ENCODE results near the gene ENPP6.

ENPP6 gene

GRCh38 chr4:184062769-184063168 is 154.9 kb downstream of the ENPP6 start:
- Histone ChIP-seq H3K27me3 (replicated peaks) (no peaks in the 10 kb centered on the region), H3K36me3 (replicated peaks) (no peaks in the 10 kb centered on the region), H3K27ac (no peak overlapping the region), H3K4me3 (ENCODE audit: low read depth, low read length) (no peak overlapping the region)
- no peak for DNase-seq
- no peak for TF ChIP-seq CTCF (IDR thresholded peaks at IDR 0.05; ENCODE audit: low read depth, low read length, missing control alignments)
- in situ Hi-C loops (cut with HindIII; ENCODE audit: low pct_ligation_motif_present, low sequenced_read_pairs), result no loop called here

- Histone ChIP-seq H3K36me3 (replicated peaks) (no peaks in the 10 kb centered on the region), H3K27me3 (replicated peaks) (no peaks in the 10 kb centered on the region), H3K4me3 (ENCODE audit: low read depth, low read length) (no peak overlapping the region), H3K27ac (no peak overlapping the region)
- TF ChIP-seq CTCF (IDR thresholded peaks at IDR 0.05; ENCODE audit: low read depth, low read length, missing control alignments), result no peak
- DNase-seq, result no peak
- in situ Hi-C loops (cut with HindIII; ENCODE audit: low pct_ligation_motif_present, low sequenced_read_pairs), result no loop called here
Measured at GRCh38 chr4:184061582-184061981, 156.1 kb downstream of the ENPP6 start.

GRCh38 chr4:184059099-184059498 is 158.6 kb downstream of the ENPP6 start:
- Histone ChIP-seq H3K4me3 (ENCODE audit: low read depth, low read length) (no peak overlapping the region), H3K36me3 (replicated peaks) (no peaks in the 10 kb centered on the region), H3K27ac (no peak overlapping the region), H3K27me3 (replicated peaks) (no peaks in the 10 kb centered on the region)
- TF ChIP-seq CTCF (IDR thresholded peaks at IDR 0.05; ENCODE audit: low read depth, low read length, missing control alignments), result no peak
- in situ Hi-C loops (cut with HindIII; ENCODE audit: low pct_ligation_motif_present, low sequenced_read_pairs), result no loop called here
- DNase-seq, result no peak

GRCh38 chr4:184058026-184058425 is 159.6 kb downstream of the ENPP6 start:
- H3K36me3 ChIP-seq (replicated peaks), result no peaks in the 10 kb centered on the region
- H3K4me3 ChIP-seq (ENCODE audit: low read depth, low read length), result no peak overlapping the region
- in situ Hi-C loops (cut with HindIII; ENCODE audit: low pct_ligation_motif_present, low sequenced_read_pairs), result no loop called here
- no peak for TF ChIP-seq CTCF (IDR thresholded peaks at IDR 0.05; ENCODE audit: low read depth, low read length, missing control alignments)
- no peak for DNase-seq
- no peak overlapping the region for H3K27ac ChIP-seq
- H3K27me3 ChIP-seq (replicated peaks), result no peaks in the 10 kb centered on the region

GRCh38 chr4:184056877-184057276 is 160.8 kb downstream of the ENPP6 start:
- no peak for DNase-seq
- Histone ChIP-seq H3K4me3 (ENCODE audit: low read depth, low read length) (no peak overlapping the region), H3K36me3 (replicated peaks) (no peaks in the 10 kb centered on the region), H3K27ac (no peak overlapping the region), H3K27me3 (replicated peaks) (no peaks in the 10 kb centered on the region)
- in situ Hi-C loops (cut with HindIII; ENCODE audit: low pct_ligation_motif_present, low sequenced_read_pairs), result no loop called here
- TF ChIP-seq CTCF (IDR thresholded peaks at IDR 0.05; ENCODE audit: low read depth, low read length, missing control alignments), result no peak

GRCh38 chr4:184053434-184053833 is 164.2 kb downstream of the ENPP6 start:
- H3K27ac ChIP-seq, result no peak overlapping the region
- DNase-seq, result no peak
- H3K4me3 ChIP-seq (ENCODE audit: low read depth, low read length), result no peak overlapping the region
- no peaks in the 10 kb centered on the region for H3K27me3 ChIP-seq (replicated peaks)
- in situ Hi-C loops (cut with HindIII; ENCODE audit: low pct_ligation_motif_present, low sequenced_read_pairs), result no loop called here
- no peak for TF ChIP-seq CTCF (IDR thresholded peaks at IDR 0.05; ENCODE audit: low read depth, low read length, missing control alignments)
- no peaks in the 10 kb centered on the region for H3K36me3 ChIP-seq (replicated peaks)
